ENCODE measurements around the gene LGR6.
A peak's percentile ranks its signal among the peaks of the same experiment; 100 is the strongest.
"Not testable (repeated sequence)": the region's sequence is repeated elsewhere in the genome, so short reads cannot be mapped to it uniquely, and the experiment has no call there.

LGR6 gene, protein sequence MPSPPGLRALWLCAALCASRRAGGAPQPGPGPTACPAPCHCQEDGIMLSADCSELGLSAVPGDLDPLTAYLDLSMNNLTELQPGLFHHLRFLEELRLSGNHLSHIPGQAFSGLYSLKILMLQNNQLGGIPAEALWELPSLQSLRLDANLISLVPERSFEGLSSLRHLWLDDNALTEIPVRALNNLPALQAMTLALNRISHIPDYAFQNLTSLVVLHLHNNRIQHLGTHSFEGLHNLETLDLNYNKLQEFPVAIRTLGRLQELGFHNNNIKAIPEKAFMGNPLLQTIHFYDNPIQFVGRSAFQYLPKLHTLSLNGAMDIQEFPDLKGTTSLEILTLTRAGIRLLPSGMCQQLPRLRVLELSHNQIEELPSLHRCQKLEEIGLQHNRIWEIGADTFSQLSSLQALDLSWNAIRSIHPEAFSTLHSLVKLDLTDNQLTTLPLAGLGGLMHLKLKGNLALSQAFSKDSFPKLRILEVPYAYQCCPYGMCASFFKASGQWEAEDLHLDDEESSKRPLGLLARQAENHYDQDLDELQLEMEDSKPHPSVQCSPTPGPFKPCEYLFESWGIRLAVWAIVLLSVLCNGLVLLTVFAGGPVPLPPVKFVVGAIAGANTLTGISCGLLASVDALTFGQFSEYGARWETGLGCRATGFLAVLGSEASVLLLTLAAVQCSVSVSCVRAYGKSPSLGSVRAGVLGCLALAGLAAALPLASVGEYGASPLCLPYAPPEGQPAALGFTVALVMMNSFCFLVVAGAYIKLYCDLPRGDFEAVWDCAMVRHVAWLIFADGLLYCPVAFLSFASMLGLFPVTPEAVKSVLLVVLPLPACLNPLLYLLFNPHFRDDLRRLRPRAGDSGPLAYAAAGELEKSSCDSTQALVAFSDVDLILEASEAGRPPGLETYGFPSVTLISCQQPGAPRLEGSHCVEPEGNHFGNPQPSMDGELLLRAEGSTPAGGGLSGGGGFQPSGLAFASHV

DNA sequence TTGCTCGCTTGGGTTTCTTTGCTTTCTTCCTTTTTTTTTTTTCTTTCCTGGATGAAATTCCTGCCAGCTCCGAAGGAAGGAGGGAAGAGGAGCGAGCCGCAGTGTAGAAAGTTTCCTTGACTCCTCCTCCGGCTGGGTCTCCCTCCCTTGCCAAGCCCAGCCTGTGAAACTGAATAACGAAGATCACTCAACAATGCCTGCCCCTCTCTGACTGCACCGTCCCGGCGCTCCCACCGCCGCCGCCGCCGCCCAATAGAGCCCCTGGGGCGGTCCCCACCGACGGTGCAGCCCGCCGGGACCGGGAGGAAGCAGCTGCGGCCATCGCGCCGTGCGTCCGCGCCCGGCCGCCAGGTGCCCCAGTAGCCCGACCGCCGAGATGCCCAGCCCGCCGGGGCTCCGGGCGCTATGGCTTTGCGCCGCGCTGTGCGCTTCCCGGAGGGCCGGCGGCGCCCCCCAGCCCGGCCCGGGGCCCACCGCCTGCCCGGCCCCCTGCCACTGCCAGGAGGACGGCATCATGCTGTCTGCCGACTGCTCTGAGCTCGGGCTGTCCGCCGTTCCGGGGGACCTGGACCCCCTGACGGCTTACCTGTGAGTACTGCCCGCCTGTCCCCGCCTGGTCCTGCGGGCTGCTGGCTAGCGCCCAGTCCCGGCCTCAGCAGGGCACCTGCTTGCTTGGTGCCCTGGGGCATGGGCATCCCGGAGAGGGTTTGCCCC is at the start of gene LGR6:
LGR6 (plus strand) TSS at position 186 of the 714 bp plus-strand sequence; CDS start at position 377, 191 bp downstream.
- DNase-seq (ENCODE audit: low read depth in 2 of 2), result no peak

DNA sequence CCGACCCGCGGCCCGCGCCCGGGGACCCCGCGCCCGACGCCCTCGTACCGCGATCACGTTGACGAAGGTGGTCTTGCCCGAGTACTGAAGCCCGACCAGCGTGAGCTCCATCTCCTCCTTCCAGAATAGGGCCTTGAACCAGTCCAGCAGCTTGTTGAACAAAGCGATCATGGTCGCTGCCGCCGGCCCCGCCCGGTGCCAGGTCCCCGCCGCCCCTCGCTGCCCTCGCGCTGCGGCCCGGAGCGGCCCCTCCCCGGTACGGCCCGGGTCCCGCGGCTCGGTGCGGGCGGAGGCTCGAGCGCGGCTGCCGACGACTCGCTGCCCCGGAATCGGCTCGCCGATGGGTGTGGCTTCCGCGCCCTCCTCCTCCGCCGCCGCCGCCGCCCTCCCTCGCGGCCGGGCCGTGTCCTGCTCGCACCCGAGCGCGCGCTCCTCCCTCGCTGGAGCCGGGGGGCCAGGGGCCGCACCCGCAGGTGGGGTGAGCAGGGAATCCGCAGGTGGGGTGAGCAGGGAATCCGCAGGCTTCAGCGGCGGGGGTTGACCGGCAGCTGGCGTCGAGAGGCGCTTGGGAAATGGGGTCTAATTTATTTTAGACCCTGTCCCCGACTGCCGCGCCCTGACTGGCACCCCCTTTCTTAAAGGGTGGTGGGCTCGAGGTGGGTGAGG is 49.1 kb upstream of the LGR6 start, which contains the start of gene ARL8A:
ARL8A (minus strand) TSS at position 336 of the 666 bp plus-strand sequence; CDS start at position 171, 165 bp downstream.
- peak in 1 of 2 experiments; percentile 8 for DNase-seq (ENCODE audit: low read depth in 2 of 2)

DNA sequence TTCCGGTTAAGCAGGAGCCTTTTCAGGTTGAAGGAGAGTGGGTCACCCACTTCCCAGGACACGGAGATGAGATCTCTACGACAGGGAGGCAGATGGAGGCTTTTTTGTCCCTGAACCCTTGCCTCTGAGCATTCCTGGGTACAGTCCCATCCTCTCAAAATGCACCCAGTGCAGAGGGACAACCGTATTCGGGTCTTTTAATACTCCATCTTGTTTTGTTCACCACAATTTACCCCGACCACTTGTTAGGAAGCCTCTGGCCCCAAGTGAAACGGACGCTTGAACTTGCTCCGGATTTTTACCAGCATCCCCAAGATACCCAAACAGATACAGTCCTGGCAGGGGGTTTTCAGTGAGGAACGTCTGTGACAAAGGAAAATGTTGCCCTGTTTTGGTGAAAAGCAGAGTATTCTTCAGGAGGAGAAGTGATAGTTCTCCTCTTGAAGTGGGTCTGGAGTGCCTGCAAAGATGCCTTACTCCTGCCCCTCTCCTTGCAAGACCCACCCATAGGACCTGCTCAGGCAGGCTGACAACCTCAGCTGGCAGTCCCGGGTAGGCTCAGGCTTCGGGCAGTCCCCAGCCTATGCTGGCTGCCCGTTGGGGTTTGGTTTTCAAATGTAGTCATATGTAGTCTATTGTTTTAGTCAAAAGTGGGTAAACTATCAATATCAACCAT is 48.4 kb upstream of the LGR6 start:
- no peak for DNase-seq (ENCODE audit: low read depth in 2 of 2)

DNA sequence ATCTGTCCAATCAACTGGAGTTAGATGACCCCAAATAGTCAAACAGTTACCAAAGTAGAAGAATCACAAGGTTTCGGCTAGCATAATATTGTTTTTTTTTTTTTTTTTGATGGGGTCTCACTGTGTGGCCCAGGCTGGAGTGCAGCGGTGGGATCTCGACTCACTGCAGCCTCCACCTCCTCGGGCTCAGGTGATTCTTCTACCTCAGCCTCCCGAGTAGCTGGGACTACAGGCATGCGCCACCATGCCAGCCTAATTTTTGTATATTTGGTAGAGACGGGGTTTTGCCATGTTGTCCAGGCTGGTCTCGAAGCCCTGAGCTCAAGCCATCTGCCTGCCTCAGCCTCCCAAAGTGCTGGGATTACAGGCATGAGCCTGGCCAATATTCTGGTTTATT is 47.9 kb upstream of the LGR6 start:
- DNase-seq (ENCODE audit: low read depth in 2 of 2), result not testable (repeated sequence)

DNA sequence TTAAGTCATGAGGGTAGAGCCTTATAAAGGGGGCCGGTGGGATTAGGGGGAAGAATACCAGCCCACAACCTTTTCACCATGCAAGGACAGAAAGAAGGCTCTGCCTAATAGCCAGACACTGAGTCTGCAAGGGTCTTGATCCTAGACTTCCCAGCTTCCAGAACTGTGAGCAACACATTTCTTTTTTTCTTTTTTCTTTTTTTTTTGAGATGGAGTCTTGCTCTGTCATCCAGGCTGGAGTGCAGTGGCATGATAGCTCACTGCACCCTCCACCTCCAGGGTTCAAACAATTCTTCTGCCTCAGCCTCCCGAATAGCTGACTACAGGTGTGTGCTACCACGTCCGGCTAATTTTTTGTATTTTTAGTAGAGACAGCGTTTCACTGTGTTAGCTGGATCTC is 47.3 kb upstream of the LGR6 start:
- no peak for DNase-seq (ENCODE audit: low read depth in 2 of 2)

DNA sequence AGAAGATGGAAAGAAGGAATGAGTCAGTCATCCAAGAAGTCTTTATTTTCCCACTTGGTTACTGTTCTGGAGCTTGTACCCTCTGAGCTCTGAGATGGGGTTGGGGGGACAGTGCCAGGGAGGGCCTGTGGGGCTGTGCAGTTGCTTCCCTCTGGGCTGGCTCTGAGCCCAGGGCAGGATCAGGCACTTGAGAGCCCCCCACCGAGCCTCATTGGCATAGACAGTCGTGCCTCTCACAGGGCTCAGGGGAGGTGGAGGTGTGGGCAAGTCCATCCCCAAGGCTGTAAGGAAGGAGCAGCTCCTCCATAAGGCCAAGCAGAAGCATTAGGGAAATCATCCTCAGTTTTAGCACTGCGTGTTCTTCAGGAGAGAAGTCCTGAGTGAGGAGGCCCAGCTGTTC is 46.6 kb upstream of the LGR6 start:
- DNase-seq (ENCODE audit: low read depth in 2 of 2), result no peak

DNA sequence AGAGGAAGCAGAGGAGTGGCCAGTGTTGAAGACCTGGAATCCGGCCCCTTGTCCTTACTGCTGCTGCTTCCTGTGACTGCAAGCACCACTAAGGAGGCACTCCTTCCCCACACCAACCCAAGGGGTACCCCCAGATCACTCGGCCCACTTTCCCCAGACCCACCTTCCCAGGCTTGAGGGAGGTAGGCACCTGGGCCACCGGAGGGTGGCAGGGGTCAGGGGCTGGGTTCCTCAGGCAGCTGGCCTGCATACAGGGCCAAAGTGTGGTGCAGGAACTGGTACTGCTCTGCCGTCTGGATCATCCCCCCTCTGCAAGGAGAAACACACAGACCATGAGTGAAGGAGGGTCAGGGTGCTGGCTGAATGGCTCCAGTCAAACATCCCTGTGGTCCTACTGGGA is 45.2 kb upstream of the LGR6 start:
- DNase-seq (ENCODE audit: low read depth in 2 of 2), result no peak

DNA sequence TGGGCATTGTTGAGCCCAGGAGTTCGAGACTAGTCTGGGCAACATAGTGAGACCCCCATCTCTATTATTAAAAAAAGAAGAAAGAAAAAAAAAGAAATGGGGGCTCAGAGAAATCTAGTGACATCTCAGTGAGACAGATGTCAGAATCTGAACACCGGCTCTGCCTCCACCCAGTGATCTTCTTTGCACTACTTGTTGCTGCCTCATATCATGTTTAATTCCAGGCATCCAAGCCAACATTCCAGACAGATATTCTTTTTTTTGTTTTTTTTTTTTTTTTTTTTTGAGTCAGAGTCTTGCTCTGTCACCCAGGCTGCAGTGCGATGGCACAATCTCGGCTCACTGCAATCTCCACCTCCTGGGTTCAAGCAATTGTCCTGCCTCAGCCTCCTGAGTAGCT is 44.0 kb upstream of the LGR6 start:
- no peak for DNase-seq (ENCODE audit: low read depth in 2 of 2)

DNA sequence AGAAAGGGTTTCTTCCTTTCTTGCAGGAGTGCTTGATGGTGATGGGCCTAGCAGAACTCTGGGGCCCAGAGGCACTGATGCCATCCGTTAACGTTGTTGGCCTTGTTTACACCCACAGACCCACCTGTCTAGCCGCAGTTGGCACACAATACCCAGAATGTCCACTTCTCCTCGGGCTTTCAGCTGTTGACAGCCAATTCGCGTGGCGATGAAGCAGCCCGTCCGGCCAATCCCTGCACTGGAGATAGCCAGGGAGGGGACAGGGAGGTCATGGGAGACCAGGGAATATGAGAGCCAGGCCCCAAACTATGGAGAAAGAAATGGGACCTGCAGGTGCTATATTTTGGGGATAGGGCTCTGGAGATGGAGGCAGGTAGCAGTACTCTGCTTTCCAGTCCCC is 43.4 kb upstream of the LGR6 start:
- DNase-seq (ENCODE audit: low read depth in 2 of 2), result no peak

DNA sequence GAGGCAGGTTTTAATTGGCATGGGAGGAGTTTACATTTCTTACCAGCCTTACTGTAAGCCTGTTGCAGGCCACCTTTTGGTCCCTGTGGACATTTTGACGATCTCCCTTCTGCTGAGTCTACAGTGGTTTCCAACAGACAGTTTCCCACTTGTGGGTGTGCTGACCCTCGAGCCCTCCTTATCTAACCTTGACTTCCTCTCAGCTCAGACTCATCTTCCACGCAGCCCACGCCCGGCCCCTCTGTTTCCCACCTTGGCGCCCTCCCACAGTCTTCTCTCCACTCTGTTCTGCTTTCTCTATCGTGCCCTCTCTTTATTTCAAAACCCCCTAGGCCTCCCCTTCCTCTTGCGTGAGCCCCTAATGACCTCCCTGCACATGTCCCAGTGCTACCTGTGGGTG is 43.0 kb upstream of the LGR6 start:
- no peak for DNase-seq (ENCODE audit: low read depth in 2 of 2)

DNA sequence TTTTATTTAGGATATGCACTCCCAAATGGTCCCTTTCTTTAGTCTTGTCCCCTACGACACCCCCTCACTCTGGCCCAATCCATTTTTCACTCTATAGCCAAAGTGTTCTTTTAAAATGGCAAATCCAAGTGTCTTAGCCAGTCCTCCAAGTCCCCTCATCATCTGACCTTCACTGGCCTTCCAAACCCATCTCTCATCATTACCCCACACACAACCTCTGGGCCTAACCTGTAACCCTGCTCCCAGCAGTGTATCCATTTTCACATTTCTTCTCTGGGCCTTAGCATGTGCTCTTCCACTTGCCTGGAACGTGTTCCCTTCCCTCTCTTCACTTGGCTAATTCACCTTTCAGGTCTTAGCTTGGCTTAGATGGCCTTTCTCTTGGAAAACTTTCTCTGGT is 42.6 kb upstream of the LGR6 start:
- no peak for DNase-seq (ENCODE audit: low read depth in 2 of 2)

DNA sequence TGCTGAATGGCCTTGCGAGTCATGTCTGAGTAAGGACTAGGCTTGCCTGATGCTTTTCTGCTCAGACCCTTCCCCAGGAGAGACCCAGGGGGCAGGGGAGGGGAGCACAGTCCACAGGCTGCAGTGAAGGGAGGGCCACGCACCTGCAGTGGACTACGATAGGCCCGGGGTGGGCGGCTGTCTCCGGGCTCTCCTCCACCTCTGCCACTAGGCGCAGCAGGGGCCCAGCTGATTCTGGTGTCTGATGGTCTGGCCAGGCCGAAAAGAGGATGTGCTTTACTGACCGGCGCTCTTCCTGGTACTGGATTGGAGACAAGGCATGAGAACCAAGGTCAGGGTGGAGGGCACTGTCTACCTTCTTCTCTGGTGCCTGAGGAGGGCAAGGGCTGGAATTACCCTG is 41.2 kb upstream of the LGR6 start:
- no peak for DNase-seq (ENCODE audit: low read depth in 2 of 2)

DNA sequence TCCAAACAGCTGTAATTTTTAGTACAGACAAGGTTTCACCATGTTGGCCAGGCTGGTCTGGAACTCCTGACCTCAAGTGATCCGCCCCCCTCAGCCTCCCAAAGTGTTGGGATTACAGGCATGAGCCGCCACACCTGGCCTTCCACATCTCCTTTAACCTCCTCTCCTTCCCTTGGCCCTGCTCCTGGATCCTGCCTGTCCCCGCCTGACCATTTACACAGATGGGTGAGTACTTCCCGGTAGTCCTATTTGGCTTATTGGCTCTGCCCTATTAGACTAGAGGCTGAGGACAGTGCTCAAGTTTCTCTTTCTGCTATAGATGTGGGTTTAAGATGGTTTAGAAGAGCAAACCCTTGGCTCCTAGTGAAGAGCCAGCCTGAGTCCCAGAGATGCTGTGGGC is 40.3 kb upstream of the LGR6 start:
- DNase-seq (ENCODE audit: low read depth in 2 of 2), result no peak

DNA sequence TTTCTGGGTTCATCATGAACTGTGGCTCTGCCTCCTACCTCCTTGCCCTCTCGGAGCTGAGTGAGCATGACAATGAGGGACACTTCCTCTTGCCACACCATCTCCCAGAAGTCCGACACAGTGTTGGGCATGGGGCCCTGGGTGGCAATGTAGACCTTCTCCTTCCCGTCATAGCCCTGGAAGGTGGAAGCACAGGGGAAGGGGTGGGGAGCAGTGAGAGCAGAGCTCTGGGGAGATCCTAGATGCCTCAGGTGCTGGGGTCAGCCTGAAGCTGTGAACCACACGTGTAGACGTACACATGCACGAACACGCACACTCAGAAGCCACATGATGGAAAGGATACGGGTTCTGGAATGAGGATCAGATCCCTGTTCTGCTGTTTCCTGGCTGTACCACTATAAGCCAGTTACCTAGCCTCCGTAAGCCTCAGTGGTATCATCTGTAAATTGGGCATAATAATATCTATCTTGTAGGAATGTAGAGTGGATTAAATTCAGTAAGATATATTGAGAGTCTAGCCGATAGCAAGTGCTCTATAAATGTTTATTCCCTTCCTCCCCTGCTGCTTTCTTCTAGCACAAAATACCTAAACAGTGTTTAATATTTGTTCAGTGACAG is 39.3 kb upstream of the LGR6 start:
- no peak for DNase-seq (ENCODE audit: low read depth in 2 of 2)

DNA sequence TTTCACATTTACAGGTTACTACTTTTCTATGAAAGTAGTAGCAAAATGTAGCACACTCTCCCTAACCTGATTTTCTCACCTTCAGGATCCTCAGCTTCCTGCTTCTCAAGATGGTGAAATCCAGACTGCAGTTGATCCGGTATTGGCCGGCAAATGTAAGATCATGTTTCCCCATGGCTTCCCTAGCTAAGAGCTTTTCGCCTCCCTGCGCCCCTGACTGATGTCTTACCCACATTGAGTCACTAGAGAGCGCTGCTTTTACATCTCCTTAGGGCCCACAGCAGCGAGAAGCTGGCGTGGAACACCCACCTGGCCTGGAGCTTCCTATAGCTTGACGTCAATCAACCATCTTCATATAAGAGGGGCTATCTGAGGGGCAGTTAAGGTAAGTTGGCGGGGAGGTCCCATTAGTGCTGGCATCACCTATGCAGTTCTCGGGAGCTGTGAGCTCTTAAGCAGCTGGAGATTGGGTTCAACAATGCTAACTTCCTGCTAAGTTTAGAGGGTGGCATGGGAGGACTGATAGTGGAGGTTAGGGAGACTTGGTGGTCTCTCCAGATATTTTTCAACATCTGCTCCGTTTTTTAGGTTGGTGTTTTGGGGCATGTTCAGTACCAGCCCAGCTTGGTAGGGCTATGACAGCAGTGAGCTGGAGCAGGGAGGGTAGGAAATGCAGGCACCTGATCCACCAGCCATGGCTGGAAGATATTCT is 38.7 kb upstream of the LGR6 start:
- DNase-seq (ENCODE audit: low read depth in 2 of 2), result peak; percentile 34 to 43

DNA sequence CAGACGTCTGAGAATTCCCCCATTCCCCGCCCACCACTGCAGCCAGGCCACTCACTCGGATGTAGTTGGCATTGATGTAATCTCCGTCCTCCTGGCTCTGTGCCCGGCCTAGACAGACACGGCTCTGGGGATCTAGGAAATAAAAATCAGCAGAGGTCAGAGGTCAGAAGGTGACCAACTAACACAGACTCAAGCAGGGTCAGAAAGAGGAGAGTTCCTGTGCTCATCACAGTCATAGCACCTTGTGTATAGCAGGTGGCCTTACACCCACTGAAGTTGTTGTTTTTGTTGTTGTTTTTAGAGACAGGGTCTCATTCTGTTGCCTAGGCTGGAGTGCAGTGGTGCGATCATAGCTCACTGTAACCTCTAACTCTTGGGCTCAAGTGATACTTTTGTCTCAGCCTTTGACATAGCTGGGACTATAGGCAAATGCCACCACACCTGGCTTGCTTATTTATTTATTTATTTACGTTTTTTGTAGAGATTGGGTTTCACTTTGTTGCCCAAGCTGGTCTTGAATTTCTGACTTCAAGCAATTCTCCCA is 38.0 kb upstream of the LGR6 start:
- DNase-seq (ENCODE audit: low read depth in 2 of 2), result no peak

DNA sequence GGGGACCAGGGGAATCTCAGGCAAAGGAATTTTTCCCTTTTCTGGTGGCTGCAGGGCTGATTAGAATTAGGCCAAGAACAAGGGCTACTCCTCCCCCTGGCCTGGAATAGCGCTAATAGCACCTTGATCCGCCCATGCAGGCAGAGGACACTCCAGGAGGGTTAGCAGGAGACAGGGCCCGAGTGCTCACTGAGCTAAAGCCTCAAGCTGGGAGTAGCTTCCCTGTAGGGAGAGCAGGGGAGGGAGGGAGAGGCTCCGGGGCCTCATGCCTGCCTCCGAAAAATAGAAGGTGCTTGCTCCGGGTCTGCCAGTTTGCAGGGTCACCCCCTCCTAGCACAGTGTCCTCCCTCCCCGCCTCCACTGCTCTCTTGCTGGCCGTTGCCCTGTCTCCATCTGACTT is 37.0 kb upstream of the LGR6 start:
- no peak for DNase-seq (ENCODE audit: low read depth in 2 of 2)

DNA sequence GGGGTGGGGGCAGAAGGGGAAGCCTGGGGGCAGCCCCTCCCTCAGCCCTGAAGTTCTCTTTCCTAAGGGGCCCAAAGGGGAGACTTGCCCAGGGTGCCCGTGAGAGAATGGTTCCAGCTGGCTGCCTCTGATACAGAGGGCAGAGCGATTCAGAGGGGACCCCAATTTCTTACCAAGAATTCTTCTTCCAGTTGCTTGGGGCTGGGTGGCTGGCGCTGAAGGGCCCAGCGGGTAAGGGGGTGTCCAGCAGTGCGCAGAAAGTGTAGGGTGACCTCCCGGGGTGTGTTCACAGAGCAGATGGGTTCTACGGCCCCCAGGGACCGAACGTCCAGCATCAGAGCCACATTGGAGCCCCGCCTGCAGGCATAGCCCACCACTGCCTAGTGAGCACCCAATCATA is 35.7 kb upstream of the LGR6 start:
- DNase-seq (ENCODE audit: low read depth in 2 of 2), result no peak

DNA sequence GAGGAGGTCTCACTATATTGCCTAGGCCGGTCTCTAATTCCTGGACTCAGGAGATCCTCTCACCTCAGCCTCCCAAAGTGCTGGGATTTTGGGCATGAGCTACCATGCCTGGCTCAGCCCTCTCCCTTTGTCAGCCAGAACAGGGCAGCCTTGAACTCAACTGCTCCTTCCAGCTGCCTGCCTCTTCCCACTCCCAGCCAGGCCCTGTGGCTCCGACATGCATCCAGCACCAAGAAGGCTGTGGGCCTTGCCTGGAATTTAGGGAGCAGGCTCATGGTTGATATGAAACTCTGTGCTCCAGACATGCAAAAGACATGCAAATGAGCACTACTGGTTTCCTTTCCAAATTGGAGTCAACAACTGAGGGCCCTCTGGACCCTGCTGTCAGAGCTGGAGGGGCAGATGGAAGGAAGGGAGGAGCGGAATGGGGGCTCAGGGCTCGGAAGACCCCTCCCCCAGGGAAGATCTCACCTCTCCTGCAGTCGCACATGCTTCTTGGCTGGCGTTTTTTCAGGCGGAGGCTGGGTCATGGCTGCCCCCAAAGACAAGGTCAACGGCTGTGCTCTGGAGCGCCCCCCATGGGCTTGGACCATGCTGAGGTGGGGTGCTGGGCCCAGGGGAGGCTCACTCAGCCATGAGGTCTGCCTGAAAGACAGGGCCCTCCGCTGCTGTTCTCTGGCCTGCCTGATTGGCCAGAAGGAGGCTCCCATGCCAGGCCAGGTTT is 34.6 kb upstream of the LGR6 start:
- no peak for DNase-seq (ENCODE audit: low read depth in 2 of 2)

Measured in fibroblast of skin of left quadriceps (primary cell).